ENCODE data around the gene RTL9. TPM values are rescaled to one million over a fixed set of nuclear protein-coding genes. Genes with fewer than 3 reads are reported as not detected.

Gene RTL9
- total and polyA plus RNA-seq, 7 donors = under 0.01 to 0.28 (median 0.03) TPM; not detected in 4

GRCh38 chrX:110318664-110318968 is 40.0 kb upstream of the RTL9 start:
- intact Hi-C loops (cut with DNase I) = loop anchor here (2.0 to 10.0 kb wide), 3 partner anchors 154 to 784 kb away; partner anchors contain the start of genes NXT2 and TMEM164

DNA sequence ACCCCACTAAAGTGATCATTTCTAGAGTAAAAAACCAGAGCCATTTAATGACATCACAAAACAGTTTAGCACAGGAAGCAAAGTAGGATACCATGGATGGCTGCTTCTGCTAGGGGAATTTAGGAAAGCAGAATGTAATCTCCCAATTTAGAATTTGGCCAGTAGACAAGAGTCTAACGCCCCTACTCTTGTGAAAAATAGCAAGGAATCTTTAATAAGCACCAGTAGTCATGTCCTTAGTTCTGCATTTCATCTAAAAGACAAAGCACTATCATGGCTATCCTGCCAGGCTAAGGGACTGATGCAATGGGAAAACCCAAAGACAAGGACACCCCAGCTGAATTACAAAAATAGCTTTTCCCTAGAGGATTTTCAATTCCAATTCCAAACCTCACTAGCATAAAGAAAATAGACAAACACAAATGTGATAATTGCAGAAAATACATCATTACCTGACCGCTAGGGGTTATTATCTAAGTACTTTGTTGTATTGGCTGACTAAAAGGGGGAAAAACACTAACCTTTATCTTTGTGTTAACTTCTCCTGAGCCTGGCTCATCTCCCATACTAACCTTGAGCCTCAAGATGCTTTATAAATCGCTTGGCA is 38.2 kb upstream of the RTL9 start:
- Histone ChIP-seq H3K27me3 (no peaks in the 10 kb centered on the region), H3K4me3 (no peak overlapping the region), H3K27ac (no peak overlapping the region), H3K9me3 (no peaks in the 10 kb centered on the region), H3K4me1 (peaks cover 0 to 9% (median 0%) of the 10 kb centered on the region in 4 donors), H3K36me3 (no peaks in the 10 kb centered on the region)
- DNase-seq = no peak
- TF ChIP-seq POLR2AphosphoS5 (IDR thresholded peaks at IDR 0.05) (no peak), POLR2A (IDR thresholded peaks at IDR 0.05) (no peak), CTCF (IDR thresholded peaks at IDR 0.05) (no peak), EP300 (IDR thresholded peaks at IDR 0.05) (no peak)
- 71% methylated on average over 3 of the region's 3 CpGs for WGBS, 2 donors
- intact Hi-C loops (cut with DNase I) = no loop called here

More at GRCh38 chrX:110318664-110318968, 40.0 kb upstream of the RTL9 start:
- TF ChIP-seq POLR2AphosphoS5 (IDR thresholded peaks at IDR 0.05) (no peak), EP300 (IDR thresholded peaks at IDR 0.05) (no peak), CTCF (IDR thresholded peaks at IDR 0.05) (no peak), POLR2A (IDR thresholded peaks at IDR 0.05) (no peak)
- H3K9me3 ChIP-seq = no peaks in the 10 kb centered on the region
- H3K27me3 ChIP-seq = no peaks in the 10 kb centered on the region
- H3K4me3 ChIP-seq = peak overlapping the region; percentile 37 to 81 (median 72)
- no peak for DNase-seq
- H3K27ac ChIP-seq = peak overlapping the region; percentile 65 to 84 (median 77)
- peaks cover 0 to 11% (median 0%) of the 10 kb centered on the region in 4 donors for H3K4me1 ChIP-seq
- no peaks in the 10 kb centered on the region for H3K36me3 ChIP-seq
- 3 to 9% methylated on average over 4 of the region's 4 CpGs for WGBS, 2 donors

DNA sequence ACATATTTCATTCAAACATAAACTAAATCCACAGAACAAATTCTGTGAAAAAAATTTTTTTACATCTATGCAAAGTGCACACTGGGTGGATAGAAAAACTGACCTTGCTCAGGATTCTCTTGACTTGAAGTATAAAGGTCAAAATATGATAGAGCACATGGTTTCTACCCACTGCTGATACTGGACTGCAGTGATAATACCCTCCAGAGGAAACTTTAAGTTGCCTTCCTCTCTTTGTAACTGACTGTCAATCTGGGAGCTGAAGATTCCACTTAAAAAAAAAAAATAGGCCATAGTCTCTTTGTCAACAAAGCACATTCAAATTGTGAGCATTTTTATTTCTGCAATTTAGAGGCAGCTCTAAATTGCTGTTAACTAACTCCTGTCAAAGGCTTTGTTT is 37.6 kb upstream of the RTL9 start:
- intact Hi-C loops (cut with DNase I) = no loop called here
- Histone ChIP-seq H3K4me3 (no peak overlapping the region), H3K36me3 (no peaks in the 10 kb centered on the region)

GRCh38 chrX:110321670-110322069 is 37.0 kb upstream of the RTL9 start:
- 58 to 89% methylated on average over 3 of the region's 3 CpGs for WGBS, 2 donors
- intact Hi-C loops (cut with DNase I) = no loop called here

More for the DNA sequence above, 37.6 kb upstream of the RTL9 start:
- H3K27me3 ChIP-seq = no peaks in the 10 kb centered on the region
- no peaks in the 10 kb centered on the region for H3K9me3 ChIP-seq
- peaks cover 0 to 3% (median 0%) of the 10 kb centered on the region in 4 donors for H3K4me1 ChIP-seq
- TF ChIP-seq EP300 (IDR thresholded peaks at IDR 0.05) (no peak), CTCF (IDR thresholded peaks at IDR 0.05) (no peak), POLR2AphosphoS5 (IDR thresholded peaks at IDR 0.05) (no peak), POLR2A (IDR thresholded peaks at IDR 0.05) (no peak)
- DNase-seq = no peak
- no peak overlapping the region for H3K27ac ChIP-seq

More at GRCh38 chrX:110321670-110322069, 37.0 kb upstream of the RTL9 start:
- H3K9me3 ChIP-seq = no peaks in the 10 kb centered on the region
- H3K27ac ChIP-seq = no peak overlapping the region
- H3K4me3 ChIP-seq = no peak overlapping the region
- H3K27me3 ChIP-seq = no peaks in the 10 kb centered on the region
- no peaks in the 10 kb centered on the region for H3K36me3 ChIP-seq
- no peak for TF ChIP-seq EP300 (IDR thresholded peaks at IDR 0.05)
- TF ChIP-seq POLR2A (IDR thresholded peaks at IDR 0.05) = no peak
- no peak for TF ChIP-seq POLR2AphosphoS5 (IDR thresholded peaks at IDR 0.05)
- TF ChIP-seq CTCF (IDR thresholded peaks at IDR 0.05) = no peak
- no peak for DNase-seq
- H3K4me1 ChIP-seq = no peaks in the 10 kb centered on the region
